SKM-1 (cell line): Measurements from ENCODE around the gene DOCK9.
"Not testable (repeated sequence)": the region's sequence is repeated elsewhere in the genome, so short reads cannot be mapped to it uniquely, and the experiment has no call there.

Experiments
- DNase-seq: peaks from one replicate; lab custom pipeline; 2025; ENCODE audit not compliant: unreplicated experiment; lab: John Stamatoyannopoulos, UW

DOCK9 gene

GRCh38 chr13:98754468-98754867 lies 223.4 kb downstream of the DOCK9 start:
- not testable (repeated sequence) for DNase-seq

- DNase-seq, result no peak
These were observed 225.2 kb downstream of the DOCK9 start, which contains the start of gene SLC15A1 for GRCh38 chr13:98752467-98753290. SLC15A1 (minus strand) TSS chr13:98752672; CDS start chr13:98752598, 74 bp downstream.

GRCh38 chr13:98751861-98752466 lies 225.9 kb downstream of the DOCK9 start:
- no peak for DNase-seq

- no peak for DNase-seq
These were observed 226.5 kb downstream of the DOCK9 start for GRCh38 chr13:98751367-98751782.

- DNase-seq, result no peak
These were observed 228.4 kb downstream of the DOCK9 start for GRCh38 chr13:98749501-98749900.

- DNase-seq, result no peak
These were observed 230.9 kb downstream of the DOCK9 start for GRCh38 chr13:98746968-98747367.
